Fibroblast of lung (primary cell): ENCODE data around the gene TEDDM1.

Experiments
- CTCF ChIP-seq, 2 donors: IDR thresholded peaks in 1 of 2; conservative IDR thresholded peaks in 1 of 2; 1 replicate in 1 of 2; 2 replicates in 1 of 2; pipeline ENCODE4 v1.5.1; 2011 to 2012; ENCODE audit warnings: low read length in 2 of 2, control low read depth in 1 of 2, inconsistent platforms in 1 of 2, low read depth in 1 of 2, mild to moderate bottlenecking in 1 of 2
- EZH2 ChIP-seq: IDR thresholded peaks from 2 replicates; pipeline ENCODE4 v1.5.1; 2012; ENCODE audit warnings: low read length, control low read depth, mild to moderate bottlenecking; ENCODE audit errors: missing control alignments

- no peak for TF ChIP-seq CTCF (conservative IDR thresholded peaks at IDR 0.05 in 1 of 2, IDR thresholded peaks at IDR 0.05 in 1 of 2; ENCODE audit: low read depth in 1 of 2, low read length in 2 of 2)
- no peak for TF ChIP-seq EZH2
Measured at GRCh38 chr1:182355723-182356098, 44.8 kb downstream of the TEDDM1 start.
